GM18508 (cell line): ENCODE results near the gene ABTB2.
"Not testable (repeated sequence)": the region's sequence is repeated elsewhere in the genome, so short reads cannot be mapped to it uniquely, and the experiment has no call there.

Experiments
- ATAC-seq: cut with Tn5 transposase; IDR thresholded peaks from one replicate; pipeline ENCODE4 v1.9.1; 2021; ENCODE audit warnings: moderate number of reproducible peaks; ENCODE audit not compliant: insufficient read depth, unreplicated experiment

The ABTB2 gene

GRCh38 chr11:34222030-34222429 lies 135.8 kb downstream of the ABTB2 start:
- ATAC-seq, result no peak

- no peak for ATAC-seq
These were observed 137.9 kb downstream of the ABTB2 start for GRCh38 chr11:34219941-34220370.

GRCh38 chr11:34219279-34219678 lies 138.5 kb downstream of the ABTB2 start:
- ATAC-seq, result no peak

- not testable (repeated sequence) for ATAC-seq
These were observed 139.1 kb downstream of the ABTB2 start for GRCh38 chr11:34218756-34219155.

GRCh38 chr11:34218067-34218466 lies 139.7 kb downstream of the ABTB2 start:
- no peak for ATAC-seq

GRCh38 chr11:34216706-34217105 lies 141.1 kb downstream of the ABTB2 start:
- no peak for ATAC-seq

GRCh38 chr11:34215806-34216453 lies 141.9 kb downstream of the ABTB2 start:
- no peak for ATAC-seq

GRCh38 chr11:34214961-34215805 lies 142.6 kb downstream of the ABTB2 start:
- no peak for ATAC-seq

- no peak for ATAC-seq
These were observed 144.4 kb downstream of the ABTB2 start for GRCh38 chr11:34213366-34213765.

- ATAC-seq, result no peak
These were observed 145.2 kb downstream of the ABTB2 start for GRCh38 chr11:34212566-34212965.

GRCh38 chr11:34209809-34210208 lies 148.0 kb downstream of the ABTB2 start:
- ATAC-seq, result no peak

- no peak for ATAC-seq
These were observed 149.3 kb downstream of the ABTB2 start for GRCh38 chr11:34208266-34209135.

- ATAC-seq, result no peak
These were observed 150.2 kb downstream of the ABTB2 start for GRCh38 chr11:34207487-34208180.

- ATAC-seq, result no peak
These were observed 151.2 kb downstream of the ABTB2 start for GRCh38 chr11:34206407-34207300.

- no peak for ATAC-seq
These were observed 152.3 kb downstream of the ABTB2 start for GRCh38 chr11:34205326-34206035.

GRCh38 chr11:34204396-34205279 lies 153.2 kb downstream of the ABTB2 start:
- no peak for ATAC-seq

- no peak for ATAC-seq
These were observed 154.4 kb downstream of the ABTB2 start for GRCh38 chr11:34203377-34203871.
